ENCODE data around the gene PCP4L1. TPM values are rescaled to one million over a fixed set of nuclear protein-coding genes. Genes with fewer than 3 reads are reported as not detected.
A peak's percentile ranks its signal among the peaks of the same experiment; 100 is the strongest.

The PCP4L1 gene
- total RNA-seq, 1 experiment from 2014 or later = 1.2 TPM

- H3K27me3 Mint-ChIP-seq (ENCODE audit: low read depth) = peaks cover 70% of the 10 kb centered on the region
- H3K27ac Mint-ChIP-seq = no peak overlapping the region
- peak overlapping the region; percentile 65 for H3K4me3 Mint-ChIP-seq
- peaks cover 22% of the 10 kb centered on the region for H3K4me1 Mint-ChIP-seq
- TF ChIP-seq TP53 (CRISPR knock-in tag; IDR thresholded peaks at IDR 0.05) (no peak), AFF4 (CRISPR knock-in tag; IDR thresholded peaks at IDR 0.05; ENCODE audit: borderline replicate concordance) (no peak), IRF1 (CRISPR knock-in tag; IDR thresholded peaks at IDR 0.05) (no peak), E2F1 (CRISPR knock-in tag; IDR thresholded peaks at IDR 0.05) (no peak), CTCF (IDR thresholded peaks at IDR 0.05) (no peak), STAT6 (CRISPR knock-in tag; conservative IDR thresholded peaks at IDR 0.05; ENCODE audit: low read depth) (no peak), NR1H2 (CRISPR knock-in tag; IDR thresholded peaks at IDR 0.05) (no peak)
- peaks cover 19% of the 10 kb centered on the region for H3K36me3 Mint-ChIP-seq
- ATAC-seq = no peak
- H3K9me3 Mint-ChIP-seq = peaks cover 31% of the 10 kb centered on the region
- DNase-seq (ENCODE audit: low spot score) = no peak
- ChIA-PET POLR2A (interaction anchor here (1.2 kb wide), 1 partner anchor 46 kb away, joined by 6 read pairs; no protein-coding TSS in a partner anchor), CTCF (interaction anchor here (1.1 to 1.8 kb wide), 9 partner anchors 9 to 123 kb away, joined by 3 to 14 read pairs (median 6); partner anchors contain the start of genes NDUFS2 and NR1I3)
Measured at GRCh38 chr1:161259345-161259702, 779 bp downstream of the PCP4L1 start.

- ChIA-PET POLR2A (no interaction called here), CTCF (interaction anchor here (1.4 to 1.8 kb wide), 2 partner anchors 46 to 57 kb away, joined by 3 to 4 read pairs; partner anchors contain the start of gene NDUFS2)
- peak overlapping the region; percentile 65 for H3K4me3 Mint-ChIP-seq
- DNase-seq (ENCODE audit: low spot score) = no peak
- peaks cover 19% of the 10 kb centered on the region for H3K36me3 Mint-ChIP-seq
- no peak overlapping the region for H3K27ac Mint-ChIP-seq
- peaks cover 22% of the 10 kb centered on the region for H3K4me1 Mint-ChIP-seq
- peaks cover 73% of the 10 kb centered on the region for H3K27me3 Mint-ChIP-seq (ENCODE audit: low read depth)
- ATAC-seq = no peak
- peaks cover 31% of the 10 kb centered on the region for H3K9me3 Mint-ChIP-seq
- no peak for TF ChIP-seq ETV6 (CRISPR knock-in tag; IDR thresholded peaks at IDR 0.05)
- no peak for TF ChIP-seq ZNF423 (CRISPR knock-in tag; IDR thresholded peaks at IDR 0.05)
- no peak for TF ChIP-seq TEAD1 (CRISPR knock-in tag; IDR thresholded peaks at IDR 0.05)
- TF ChIP-seq E2F5 (CRISPR knock-in tag; IDR thresholded peaks at IDR 0.05) = no peak
- no peak for TF ChIP-seq TEAD4 (CRISPR knock-in tag; IDR thresholded peaks at IDR 0.05)
- TF ChIP-seq IRF2 (CRISPR knock-in tag; IDR thresholded peaks at IDR 0.05; ENCODE audit: borderline replicate concordance, low read depth) = no peak
- TF ChIP-seq RELA (CRISPR knock-in tag; IDR thresholded peaks at IDR 0.05; ENCODE audit: borderline replicate concordance) = no peak
- TF ChIP-seq ZNF263 (CRISPR knock-in tag; IDR thresholded peaks at IDR 0.05; ENCODE audit: low read depth) = no peak
- TF ChIP-seq CDX4 (CRISPR knock-in tag; IDR thresholded peaks at IDR 0.05; ENCODE audit: borderline replicate concordance) = no peak
- TF ChIP-seq ZNF281 (CRISPR knock-in tag; IDR thresholded peaks at IDR 0.05) = no peak
- no peak for TF ChIP-seq TCF7 (CRISPR knock-in tag; IDR thresholded peaks at IDR 0.05; ENCODE audit: low read depth)
Measured at GRCh38 chr1:161259765-161260164, 1.2 kb downstream of the PCP4L1 start.

Measured in WTC11 (cell line).